Iris pigment epithelial cell (primary cell): ENCODE measurements around the gene DNAJC27.

Experiments used
- DNase-seq: peaks from one replicate; pipeline ENCODE4 v3.0.0-alpha.2; 2011; ENCODE audit warnings: low read depth

Gene DNAJC27

GRCh38 chr2:24925815-24926214 is 45.9 kb downstream of the DNAJC27 start:
- no peak for DNase-seq

DNA sequence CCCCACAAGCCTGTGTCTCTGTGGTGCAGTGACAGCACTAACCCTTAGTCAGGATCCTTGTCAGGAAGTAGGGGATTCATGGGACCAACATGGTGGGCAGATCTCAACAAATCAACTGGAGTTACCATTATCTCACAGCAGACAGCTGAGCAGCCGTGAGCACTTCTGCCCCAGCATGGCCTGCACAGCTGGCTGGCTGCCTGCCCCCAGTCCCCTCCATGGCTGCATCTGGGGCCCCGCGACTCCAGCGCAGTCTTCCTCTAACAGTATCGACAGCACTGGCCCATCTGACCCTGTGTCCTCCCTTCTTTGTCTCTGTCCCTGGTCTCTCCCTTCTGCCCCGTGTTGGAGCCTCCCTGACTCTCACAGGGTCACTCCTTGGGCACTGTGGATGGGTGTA is 47.0 kb downstream of the DNAJC27 start:
- DNase-seq = no peak

DNA sequence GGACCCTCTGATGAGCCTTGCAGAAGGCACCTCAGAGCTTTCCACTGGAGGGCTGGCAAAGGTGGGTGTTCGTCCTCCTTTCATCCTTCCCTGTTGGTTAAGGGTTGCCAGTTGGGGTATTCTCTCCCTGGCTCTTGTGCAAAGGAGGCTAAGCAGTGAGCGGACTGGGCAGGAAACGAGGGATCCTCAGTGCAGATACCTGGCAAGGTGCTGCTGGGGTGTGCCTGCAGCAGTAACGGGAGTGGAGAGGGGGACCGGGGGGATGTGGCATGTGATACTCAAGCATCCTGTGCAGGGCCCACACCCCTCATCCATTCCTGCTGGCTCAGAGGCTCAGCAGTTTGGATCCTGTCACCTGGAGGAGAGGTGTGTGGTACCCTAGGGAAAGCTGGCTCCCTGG is 47.5 kb downstream of the DNAJC27 start:
- DNase-seq = no peak

DNA sequence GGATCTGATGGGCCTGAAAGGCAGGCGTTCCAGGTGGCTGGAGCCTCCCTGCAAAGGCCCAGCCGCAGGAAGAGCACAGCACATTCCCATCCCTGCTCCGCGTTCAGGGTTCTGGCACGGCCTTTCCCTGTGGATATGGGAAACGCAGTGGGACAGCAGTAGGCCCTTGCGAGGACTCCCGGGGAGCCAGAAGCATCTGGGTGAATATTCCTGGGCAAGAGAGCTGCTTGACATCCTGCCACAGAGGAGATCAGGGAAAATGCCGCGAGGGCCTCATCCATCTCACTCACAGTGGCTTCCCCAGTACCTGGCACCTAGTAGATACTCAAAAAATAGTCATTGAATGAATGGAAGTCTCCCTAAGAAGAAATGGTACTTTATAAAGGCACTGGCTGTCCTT is 48.6 kb downstream of the DNAJC27 start:
- no peak for DNase-seq

DNA sequence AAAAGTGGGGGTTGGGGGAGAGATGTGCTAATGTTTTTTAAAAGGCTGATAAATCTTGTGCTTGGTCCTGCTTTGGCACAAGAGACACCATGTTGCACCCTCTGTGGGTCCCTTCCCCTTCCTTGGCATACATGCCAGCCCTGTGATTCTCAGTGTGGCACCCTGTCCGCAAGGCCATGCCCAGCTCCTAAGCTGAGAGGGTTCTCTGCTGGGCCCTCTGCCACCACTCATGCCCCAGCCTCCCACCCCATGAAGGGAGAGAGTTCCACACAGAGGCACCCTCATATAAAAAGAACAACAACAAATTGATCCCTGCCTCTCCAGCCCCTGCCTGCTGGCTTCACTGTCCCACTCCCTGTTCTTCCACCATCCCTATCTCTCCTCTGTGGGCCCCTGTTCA is 49.2 kb downstream of the DNAJC27 start:
- DNase-seq = no peak

- no peak for DNase-seq
Observed at GRCh38 chr2:24920809-24921441, 50.8 kb downstream of the DNAJC27 start.

DNA sequence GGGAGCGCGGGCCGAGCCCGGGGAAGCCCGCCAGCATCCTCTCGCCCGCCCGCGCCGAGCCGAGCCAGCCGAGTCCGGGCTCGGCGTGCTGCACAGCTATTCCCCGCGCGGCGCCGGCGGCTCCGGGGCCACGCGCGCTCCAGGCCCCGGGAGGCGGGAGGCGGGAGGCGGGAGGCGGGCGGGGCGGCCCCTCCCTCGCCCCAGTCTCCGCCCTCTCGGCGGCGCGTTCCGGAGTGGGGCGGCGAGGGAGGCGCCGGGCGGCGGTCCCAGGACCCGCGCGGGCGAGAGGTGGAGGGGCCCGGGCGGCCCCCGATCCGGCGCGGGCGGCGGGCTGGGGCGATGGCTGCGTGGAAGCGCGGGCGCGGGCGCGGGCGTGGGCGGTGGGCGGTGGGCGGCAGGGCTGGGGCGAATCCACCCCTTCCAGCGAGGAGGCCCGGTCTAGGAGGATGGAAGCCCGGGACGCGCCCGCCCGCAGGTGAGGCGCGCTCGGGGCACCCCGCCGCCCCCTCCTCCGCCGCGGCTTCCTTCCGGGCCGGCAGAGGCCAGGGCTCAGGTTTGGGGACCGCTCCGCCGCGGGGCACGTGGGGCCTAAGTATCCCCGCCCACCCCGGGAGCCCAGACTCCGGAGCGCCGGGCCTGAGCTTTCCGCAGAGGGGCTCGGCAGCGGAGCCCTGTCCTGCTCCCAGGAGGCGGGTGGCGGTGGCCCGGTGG is 51.5 kb downstream of the DNAJC27 start, which contains the start of gene ADCY3:
Gene ADCY3 (minus strand): TSS at position 140 of the 711 bp plus-strand sequence. CDS start 1,250 bp downstream, outside the sequence.
- DNase-seq = peak; percentile 43

DNA sequence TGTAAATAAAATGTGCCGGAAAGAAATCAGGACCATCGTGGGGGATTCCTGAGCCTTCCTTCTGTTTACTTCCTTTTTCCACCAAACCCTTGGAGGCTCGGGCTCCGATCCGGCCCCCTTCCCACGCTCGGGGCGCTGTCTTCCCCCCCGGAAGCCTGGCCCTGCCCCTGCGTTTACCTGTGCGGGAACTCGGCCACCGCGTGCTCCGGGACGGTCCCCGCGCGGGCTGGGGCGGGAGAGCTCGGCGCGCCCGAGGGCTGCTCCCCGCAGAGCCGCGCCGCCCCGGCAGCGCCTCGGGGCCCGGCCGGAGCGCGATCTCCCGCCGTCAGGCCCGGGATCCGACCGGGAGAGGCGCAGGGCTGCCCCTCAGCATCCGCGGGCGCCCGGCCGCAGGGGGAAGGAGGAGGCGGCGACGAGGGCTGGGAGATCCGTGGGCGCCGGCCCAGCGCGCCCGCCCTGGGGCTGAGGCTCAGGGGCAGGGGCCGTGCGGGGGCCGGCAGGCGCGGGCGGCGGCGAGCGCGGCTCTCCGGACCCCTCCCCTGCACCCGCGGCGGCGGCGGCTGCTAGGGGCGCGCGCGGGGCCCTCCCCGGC is 52.2 kb downstream of the DNAJC27 start:
- DNase-seq = peak; percentile 18

- DNase-seq = peak; percentile 20
Observed at GRCh38 chr2:24919037-24919505, 52.7 kb downstream of the DNAJC27 start.

- no peak for DNase-seq
Observed at GRCh38 chr2:24918326-24919036, 53.3 kb downstream of the DNAJC27 start.

DNA sequence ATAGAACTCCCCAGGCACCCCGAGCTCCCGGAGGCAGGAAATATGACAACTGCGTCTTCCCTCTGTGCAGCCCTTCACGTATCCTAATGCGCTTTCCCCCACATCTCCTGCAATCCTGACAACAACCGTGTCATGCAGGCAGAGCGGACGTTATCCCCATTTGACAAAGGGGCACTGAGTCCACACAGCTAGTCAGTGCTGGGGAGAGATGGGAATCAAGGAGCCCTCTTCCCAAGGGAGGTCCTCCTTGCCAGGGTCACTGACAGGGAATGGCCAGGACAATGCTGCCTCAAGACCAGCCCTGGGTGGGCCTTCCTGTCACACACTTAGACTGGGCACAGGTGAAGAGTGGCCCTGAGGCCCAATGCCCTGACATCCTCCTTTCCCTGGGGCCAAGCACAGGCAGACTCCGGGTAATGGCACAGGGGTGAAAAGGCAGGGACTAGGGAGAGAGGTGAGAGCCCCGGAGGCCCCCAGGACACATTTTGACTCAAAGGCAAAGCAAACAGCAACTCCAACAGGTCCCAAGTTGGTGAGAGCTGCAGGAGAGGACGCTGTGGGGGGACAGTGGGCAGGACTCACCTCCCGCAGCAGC is 53.9 kb downstream of the DNAJC27 start:
- no peak for DNase-seq

- peak; percentile 45 for DNase-seq
Observed at GRCh38 chr2:24917086-24917485, 54.7 kb downstream of the DNAJC27 start.

GRCh38 chr2:24915796-24916195 is 56.0 kb downstream of the DNAJC27 start:
- DNase-seq = no peak

GRCh38 chr2:24915175-24915574 is 56.6 kb downstream of the DNAJC27 start:
- DNase-seq = no peak

- no peak for DNase-seq
Observed at GRCh38 chr2:24914713-24915112, 57.0 kb downstream of the DNAJC27 start.

GRCh38 chr2:24913911-24914310 is 57.8 kb downstream of the DNAJC27 start:
- no peak for DNase-seq

- DNase-seq = no peak
Observed at GRCh38 chr2:24912986-24913385, 58.8 kb downstream of the DNAJC27 start.

- no peak for DNase-seq
Observed at GRCh38 chr2:24912523-24912922, 59.2 kb downstream of the DNAJC27 start.

GRCh38 chr2:24910245-24910644 is 61.5 kb downstream of the DNAJC27 start:
- DNase-seq = no peak

GRCh38 chr2:24909555-24910177 is 62.1 kb downstream of the DNAJC27 start:
- DNase-seq = peak; percentile 58

DNA sequence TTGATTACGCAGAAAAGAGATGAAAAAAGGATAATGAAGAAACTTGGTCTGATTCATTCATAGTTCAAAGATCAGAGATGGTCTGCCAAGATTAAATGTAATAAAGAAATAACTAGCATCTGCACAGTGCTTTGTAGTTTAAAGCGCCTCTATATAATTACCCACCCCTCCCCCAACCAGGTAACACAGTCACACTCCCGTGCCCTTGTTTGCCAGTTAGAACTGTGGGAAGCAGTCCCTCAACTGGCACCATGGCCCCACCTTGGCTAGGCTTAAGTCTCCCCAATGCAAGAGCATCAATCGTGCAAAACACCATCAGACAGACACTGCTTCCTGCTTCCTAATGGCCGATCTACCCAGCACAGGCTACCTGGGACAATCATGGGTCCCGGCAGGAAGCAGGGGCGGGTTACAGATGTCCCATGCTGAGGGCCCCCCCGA is 63.3 kb downstream of the DNAJC27 start:
- no peak for DNase-seq

DNA sequence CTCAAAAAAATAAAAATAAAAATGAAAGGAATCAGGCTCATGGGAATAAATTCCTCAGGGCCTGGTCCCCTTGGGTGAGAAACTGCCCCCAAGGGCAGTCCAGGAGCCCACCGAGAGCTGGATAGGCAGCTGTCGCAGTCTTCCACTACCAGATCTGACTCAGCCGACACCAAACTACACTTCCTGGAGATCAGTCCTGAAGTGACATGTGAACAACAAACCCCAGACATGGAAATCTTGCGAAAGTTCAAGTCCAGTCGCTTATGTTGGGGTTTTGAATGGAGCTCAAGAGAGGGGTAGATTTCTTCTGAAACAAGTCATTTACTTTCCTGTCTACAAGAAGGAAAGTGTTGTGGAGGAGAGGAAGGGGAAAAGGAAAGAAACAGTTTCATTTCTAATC is 64.6 kb downstream of the DNAJC27 start:
- peak; percentile 73 for DNase-seq
